ENCODE data around the gene ASCC1. TPM values are rescaled to one million over a fixed set of nuclear protein-coding genes. Genes with fewer than 3 reads are reported as not detected.

The ASCC1 gene
- total and polyA plus RNA-seq, 2 donors (not counting 3 experiments of a cell fraction or from before 2014, with no cell fraction given): 16.0 to 24.9 TPM

GRCh38 chr10:72174297-72174662 lies 41.8 kb downstream of the ASCC1 start:
- no peaks in the 10 kb centered on the region for H3K27me3 ChIP-seq (ENCODE audit: control insufficient read depth in 2 of 2, insufficient read depth in 2 of 2, low read length in 2 of 2)
- no peak overlapping the region for H3K4me2 ChIP-seq (ENCODE audit: insufficient read depth, low read length)
- no peak overlapping the region for H2AFZ ChIP-seq (ENCODE audit: low read depth, low read length)
- ChIA-PET POLR2A (interaction anchor here (0.6 to 0.9 kb wide), 3 partner anchors 12 to 1613 kb away, joined by 3 to 7 read pairs (median 3); partner anchors contain the start of gene DDIT4), CTCF (interaction anchor here (1.1 to 2.6 kb wide), 11 partner anchors 9 to 278 kb away, joined by 3 to 18 read pairs (median 5); partner anchors contain the start of genes ANAPC16 and ASCC1)
- no peaks in the 10 kb centered on the region for H3K79me2 ChIP-seq (ENCODE audit: control insufficient read depth, insufficient read depth, low read length)
- DNase-seq (ENCODE audit: low read depth, low spot score) (no peak), FAIRE-seq (no peak)
- H3K9me3 ChIP-seq (replicated peaks; ENCODE audit: control insufficient read depth, insufficient read depth, low read length): no peaks in the 10 kb centered on the region
- H3K36me3 ChIP-seq (ENCODE audit: control insufficient read depth in 2 of 2, extremely low read depth in 1 of 2, insufficient read depth in 2 of 2, low read length in 2 of 2): no peaks in the 10 kb centered on the region
- TF ChIP-seq POLR2A (IDR thresholded peaks at IDR 0.05; ENCODE audit: low read depth, low read length) (no peak), FOS (IDR thresholded peaks at IDR 0.05; ENCODE audit: borderline replicate concordance, insufficient read depth, low read length) (no peak), MYC (IDR thresholded peaks at IDR 0.05; ENCODE audit: low read depth, low read length) (no peak), POLR2AphosphoS5 (IDR thresholded peaks at IDR 0.05; ENCODE audit: insufficient read depth, low read depth, low read length) (no peak), CTCF (IDR thresholded peaks at IDR 0.05; ENCODE audit: extremely low read depth in 1 of 2, insufficient read depth in 1 of 2, low read depth in 1 of 2, low read length in 2 of 2) (no peak), MAX (IDR thresholded peaks at IDR 0.05; ENCODE audit: insufficient read depth, insufficient read length) (no peak), JUN (IDR thresholded peaks at IDR 0.05; ENCODE audit: borderline replicate concordance, insufficient read depth, insufficient read length, low read depth) (no peak), EZH2 (IDR thresholded peaks at IDR 0.05; ENCODE audit: borderline replicate concordance, low read depth, low read length, severe bottlenecking) (no peak), GATA2 (IDR thresholded peaks at IDR 0.05; ENCODE audit: insufficient read depth, insufficient read length, low read depth, low read length) (no peak)
- no peak overlapping the region for H3K9ac ChIP-seq (replicated peaks; ENCODE audit: extremely low read depth, insufficient read depth, low read length)
- no TSS peak for BruUV-seq (replicated peaks)
- no peaks in the 10 kb centered on the region for H4K20me1 ChIP-seq (replicated peaks; ENCODE audit: control insufficient read depth, extremely low read depth, insufficient read depth, low read length)
- peaks cover 42% of the 10 kb centered on the region for H3K4me1 ChIP-seq (ENCODE audit: control insufficient read depth, extremely low read depth, insufficient read depth, low read length)
- no peak overlapping the region for H3K4me3 ChIP-seq (replicated peaks in 1 of 3; ENCODE audit: insufficient read depth in 1 of 3, low read depth in 1 of 3, low read length in 3 of 3)
- H3K27ac ChIP-seq (ENCODE audit: insufficient read depth, low read depth, low read length): no peak overlapping the region
- intact Hi-C loops (cut with micrococcal nuclease): loop anchor here (5.0 kb wide), 3 partner anchors 42 to 163 kb away; no protein-coding TSS in a partner anchor
- dilution Hi-C loops (cut with MboI; ENCODE audit: extremely low pct_ligation_motif_present, low sequenced_read_pairs): no loop called here
- no peaks in the 10 kb centered on the region for H3K9me1 ChIP-seq (replicated peaks; ENCODE audit: control insufficient read depth, extremely low read depth, insufficient read depth, low read length)
